Urinary bladder (tissue), 4 donors: ENCODE results near the gene EML6. TPM values are rescaled to one million over a fixed set of nuclear protein-coding genes. Genes with fewer than 3 reads are reported as not detected.
A peak's percentile ranks its signal among the peaks of the same experiment; 100 is the strongest.

Source experiments
- DNase-seq: peaks from one replicate; pipeline ENCODE4 v3.0.0-alpha.2; 2015; ENCODE audit errors: extremely low spot score
- H3K27ac ChIP-seq: one replicate; pipeline ENCODE4 v1.5.1; 2013; ENCODE audit warnings: low read depth, mild to moderate bottlenecking, moderate library complexity
- H3K36me3 ChIP-seq: one replicate; pipeline ENCODE4 v1.6.1; 2013; ENCODE audit warnings: mild to moderate bottlenecking, moderate library complexity; ENCODE audit not compliant: insufficient read depth
- H3K4me1 ChIP-seq: one replicate; pipeline ENCODE4 v1.6.1; 2013; ENCODE audit warnings: mild to moderate bottlenecking, moderate library complexity; ENCODE audit not compliant: insufficient read depth
- H3K4me3 ChIP-seq: one replicate; pipeline ENCODE4 v1.5.1; 2013; ENCODE audit warnings: low read depth, low read length
- WGBS: extraction: QIAGEN DNeasy Blood & Tissue Kit; methylation state at CpG from one replicate; pipeline ENCODE4 v1.1.7; 2013; 5-methylcytosine and 5-hydroxymethylcytosine counted together
- polyA plus RNA-seq: library from polyadenylated mRNA; stranded (reverse); fragments of 200-250 nt; gene quantifications from one replicate; pipeline ENCODE4 v1.2.3, GENCODE V29; 2013
- total RNA-seq: library from RNA; depleted of rRNA; stranded (reverse); fragments of >200 nt; gene quantifications from one replicate; pipeline ENCODE4 v1.2.3, GENCODE V29; 2014
- donor health status: healthy with polysubstance abuse.
- donor health status: healthy.

Gene EML6
- total and polyA plus RNA-seq, 2 donors: 1.4 to 3.9 TPM

DNA sequence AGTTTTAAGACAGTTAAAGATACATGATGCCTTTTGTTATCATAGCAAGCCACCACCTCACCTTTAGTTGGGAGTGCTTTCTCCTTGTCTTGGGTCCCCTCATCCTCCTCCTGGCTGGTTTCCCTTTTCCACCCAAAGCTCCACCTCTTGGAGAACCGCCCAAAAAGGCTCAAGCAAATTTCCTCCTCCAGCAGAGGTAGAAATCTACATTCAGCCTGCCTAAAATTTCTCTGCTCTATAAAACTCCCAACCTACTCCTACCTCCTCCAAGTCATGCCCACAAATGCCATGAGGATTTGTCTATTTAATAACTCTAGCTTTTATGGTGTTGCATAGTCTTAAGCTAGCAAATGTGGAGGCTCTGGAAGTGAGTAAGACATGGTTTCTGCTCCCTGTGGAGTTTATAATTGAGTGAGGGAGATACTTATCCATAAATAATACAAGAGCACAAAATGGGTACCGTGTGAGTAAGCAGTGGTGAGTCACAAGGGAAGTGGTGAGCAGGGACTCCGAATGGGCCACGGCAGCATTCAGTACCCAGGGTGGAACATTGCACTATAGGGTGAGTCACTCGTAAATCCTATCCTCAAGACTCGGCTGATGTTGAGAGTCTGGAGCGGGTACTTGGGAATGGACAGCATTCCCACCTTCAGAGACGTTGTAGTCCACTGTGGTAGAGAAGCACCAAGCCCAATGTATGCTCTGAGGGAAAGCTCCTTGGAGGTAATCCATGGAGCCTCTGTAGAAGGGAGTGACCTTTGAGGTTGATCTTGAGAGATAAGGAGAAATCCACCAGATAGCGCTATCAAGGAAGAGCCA, 180.5 kb downstream of the EML6 start:
- DNase-seq: no peak
- H3K27ac ChIP-seq: peak overlapping the region; percentile 27

GRCh38 chr2:54904836-54905235, 181.4 kb downstream of the EML6 start:
- Histone ChIP-seq H3K4me1 (no peaks in the 10 kb centered on the region), H3K27ac (peak overlapping the region; percentile 27), H3K4me3 (no peak overlapping the region), H3K36me3 (no peaks in the 10 kb centered on the region)
- 68% methylated on average over 5 of the region's 5 CpGs for WGBS
- DNase-seq: peak; percentile 36

More for the DNA sequence above, 180.5 kb downstream of the EML6 start:
- no peaks in the 10 kb centered on the region for H3K36me3 ChIP-seq
- 63% methylated on average over 9 of the region's 9 CpGs for WGBS
- no peaks in the 10 kb centered on the region for H3K4me1 ChIP-seq
- no peak overlapping the region for H3K4me3 ChIP-seq

GRCh38 chr2:54906716-54907115, 183.3 kb downstream of the EML6 start:
- no peak overlapping the region for H3K4me3 ChIP-seq
- WGBS: 71% methylated on average over 3 of the region's 3 CpGs
- no peak for DNase-seq

GRCh38 chr2:54907663-54908062, 184.2 kb downstream of the EML6 start:
- H3K4me1 ChIP-seq: no peaks in the 10 kb centered on the region
- 91% methylated on average over 1 of the region's 1 CpG for WGBS
- H3K36me3 ChIP-seq: no peaks in the 10 kb centered on the region
- no peak overlapping the region for H3K4me3 ChIP-seq
- H3K27ac ChIP-seq: no peak overlapping the region
- DNase-seq: no peak

More at GRCh38 chr2:54906716-54907115, 183.3 kb downstream of the EML6 start:
- Histone ChIP-seq H3K36me3 (no peaks in the 10 kb centered on the region), H3K4me1 (no peaks in the 10 kb centered on the region), H3K27ac (no peak overlapping the region)

GRCh38 chr2:54908591-54908990, 185.1 kb downstream of the EML6 start:
- no peaks in the 10 kb centered on the region for H3K4me1 ChIP-seq
- H3K27ac ChIP-seq: no peak overlapping the region
- H3K4me3 ChIP-seq: no peak overlapping the region
- 71% methylated on average over 6 of the region's 6 CpGs for WGBS
- no peaks in the 10 kb centered on the region for H3K36me3 ChIP-seq
- DNase-seq: no peak

- H3K27ac ChIP-seq: no peak overlapping the region
- 56% methylated on average over 3 of the region's 3 CpGs for WGBS
- DNase-seq: no peak
- H3K36me3 ChIP-seq: no peaks in the 10 kb centered on the region
- no peaks in the 10 kb centered on the region for H3K4me1 ChIP-seq
- no peak overlapping the region for H3K4me3 ChIP-seq
These were observed 185.5 kb downstream of the EML6 start for GRCh38 chr2:54909001-54909400.

GRCh38 chr2:54912305-54912704, 188.8 kb downstream of the EML6 start:
- WGBS: 94% methylated on average over 4 of the region's 4 CpGs
- H3K36me3 ChIP-seq: peaks cover under 1% of the 10 kb centered on the region

DNA sequence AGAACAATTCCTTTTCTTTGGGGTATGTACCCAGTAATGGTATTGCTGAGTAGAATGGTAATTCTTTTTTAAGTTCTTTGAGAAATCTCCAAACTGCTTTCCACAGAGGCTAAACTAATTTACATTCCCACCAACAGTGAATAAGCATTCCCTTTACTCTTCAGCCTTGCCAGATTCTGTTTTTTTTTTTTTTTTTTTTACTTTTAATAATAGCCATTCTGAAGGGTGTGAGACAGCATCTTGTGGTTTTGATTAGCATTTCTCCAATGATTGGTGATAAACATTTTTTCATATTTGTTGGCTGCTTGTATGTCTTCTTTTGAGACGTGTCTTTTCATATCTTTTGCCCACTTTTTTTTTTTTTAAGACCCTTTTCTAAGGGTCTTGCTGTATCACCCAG, 189.4 kb downstream of the EML6 start:
- H3K27ac ChIP-seq: no peak overlapping the region
- H3K4me3 ChIP-seq: no peak overlapping the region
- no peaks in the 10 kb centered on the region for H3K4me1 ChIP-seq
- H3K36me3 ChIP-seq: peaks cover 3% of the 10 kb centered on the region
- no peak for DNase-seq
- WGBS: 88% methylated on average over 1 of the region's 1 CpG

More at GRCh38 chr2:54912305-54912704, 188.8 kb downstream of the EML6 start:
- Histone ChIP-seq H3K4me1 (no peaks in the 10 kb centered on the region), H3K4me3 (no peak overlapping the region), H3K27ac (no peak overlapping the region)
- no peak for DNase-seq

DNA sequence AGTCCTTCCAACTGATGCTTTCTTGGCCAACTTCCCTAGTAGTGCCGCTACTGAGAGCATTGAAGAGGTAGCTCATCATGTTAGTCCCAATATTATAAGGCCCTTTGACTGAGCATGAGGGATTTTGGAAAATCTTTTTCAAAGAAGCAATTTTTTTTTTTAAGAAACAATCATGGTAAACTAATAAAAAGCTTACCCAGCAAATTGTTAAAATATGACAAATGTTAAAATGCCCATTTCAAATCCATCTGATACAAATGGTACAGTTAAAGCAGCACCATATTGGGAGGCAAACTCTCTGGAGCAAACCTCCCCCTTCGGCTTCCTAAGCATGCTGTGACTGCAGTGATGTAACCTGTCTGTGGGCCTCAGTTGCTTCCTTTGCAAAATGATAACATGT, 191.2 kb downstream of the EML6 start:
- Histone ChIP-seq H3K36me3 (peaks cover 3% of the 10 kb centered on the region), H3K4me3 (no peak overlapping the region), H3K27ac (no peak overlapping the region), H3K4me1 (no peaks in the 10 kb centered on the region)
- DNase-seq: no peak
- 94% methylated on average over 2 of the region's 2 CpGs for WGBS

- Histone ChIP-seq H3K4me1 (no peaks in the 10 kb centered on the region), H3K36me3 (peaks cover 3% of the 10 kb centered on the region), H3K4me3 (no peak overlapping the region), H3K27ac (no peak overlapping the region)
- 71% methylated on average over 4 of the region's 4 CpGs for WGBS
- no peak for DNase-seq
These were observed 191.6 kb downstream of the EML6 start for GRCh38 chr2:54915101-54915500.

DNA sequence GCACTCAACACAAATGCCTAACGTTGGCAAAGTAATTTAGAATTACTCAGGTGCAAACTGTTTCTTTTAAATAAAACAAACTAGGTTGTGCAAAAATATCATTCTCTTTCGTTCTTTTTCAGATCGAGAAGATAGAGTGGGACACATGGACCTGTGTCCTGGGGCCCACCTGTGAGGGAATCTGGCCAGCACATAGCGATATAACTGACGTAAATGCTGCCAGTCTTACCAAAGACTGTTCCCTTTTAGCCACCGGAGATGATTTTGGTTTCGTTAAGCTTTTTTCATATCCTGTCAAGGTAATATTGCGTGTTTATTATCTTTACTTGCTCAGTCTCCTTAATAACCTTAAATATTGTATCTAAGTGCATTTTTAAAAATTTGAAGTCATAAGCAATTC, 193.2 kb downstream of the EML6 start:
- Histone ChIP-seq H3K4me1 (no peaks in the 10 kb centered on the region), H3K4me3 (no peak overlapping the region), H3K36me3 (peaks cover 3% of the 10 kb centered on the region), H3K27ac (no peak overlapping the region)
- 94% methylated on average over 8 of the region's 8 CpGs for WGBS
- DNase-seq: no peak

DNA sequence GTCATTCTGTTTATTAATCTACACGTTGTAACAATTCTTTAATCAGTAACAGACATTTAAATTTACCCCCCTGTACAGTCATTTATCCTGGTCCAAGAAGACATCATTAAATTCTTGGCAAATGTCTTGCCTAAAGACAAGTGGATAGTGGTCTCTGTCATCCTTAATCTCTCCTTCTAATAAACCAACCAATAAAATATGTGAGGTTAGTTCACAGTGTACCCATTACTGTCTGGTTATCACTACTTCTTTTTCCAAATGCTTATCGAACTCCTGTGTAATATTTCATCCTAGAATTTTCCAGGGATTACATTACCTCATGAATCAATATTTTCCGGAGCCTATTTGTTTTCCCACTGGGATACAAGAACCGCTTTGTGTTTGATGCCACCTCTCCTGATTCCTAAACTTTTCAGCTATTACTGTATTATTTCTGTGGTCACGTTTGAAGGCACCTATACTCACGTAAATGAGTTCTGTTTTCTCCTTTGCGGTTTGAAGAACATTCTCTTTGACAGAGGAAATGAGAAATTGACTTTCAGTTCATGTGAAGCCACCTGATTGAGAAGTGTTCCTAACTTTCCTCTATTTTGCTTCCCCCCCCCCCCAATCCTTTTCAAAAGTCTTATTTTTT, 195.3 kb downstream of the EML6 start:
- DNase-seq: no peak
- Histone ChIP-seq H3K27ac (no peak overlapping the region), H3K4me3 (no peak overlapping the region), H3K36me3 (peaks cover 3% of the 10 kb centered on the region), H3K4me1 (no peaks in the 10 kb centered on the region)
- 58% methylated on average over 7 of the region's 7 CpGs for WGBS

DNA sequence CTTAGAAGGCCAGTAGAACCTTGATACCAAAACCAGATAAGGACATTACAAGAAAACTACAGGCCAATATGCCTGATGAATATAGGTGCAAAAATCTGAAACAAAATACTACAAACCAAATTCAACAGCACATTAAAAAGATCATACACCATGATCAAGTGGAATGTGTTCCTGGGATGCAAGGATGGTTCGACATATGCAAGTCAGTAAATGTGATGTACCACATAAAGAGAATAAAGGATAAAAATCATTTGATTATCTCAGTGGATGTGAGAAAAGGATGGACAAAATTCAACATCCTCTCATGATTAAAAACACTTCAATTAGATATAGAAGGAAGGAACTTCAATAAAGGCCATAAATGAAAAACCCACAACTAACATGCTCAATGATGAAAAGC, 197.2 kb downstream of the EML6 start:
- Histone ChIP-seq H3K36me3 (peaks cover 3% of the 10 kb centered on the region), H3K4me3 (no peak overlapping the region), H3K27ac (no peak overlapping the region), H3K4me1 (no peaks in the 10 kb centered on the region)
- 97% methylated on average over 1 of the region's 1 CpG for WGBS
- no peak for DNase-seq

DNA sequence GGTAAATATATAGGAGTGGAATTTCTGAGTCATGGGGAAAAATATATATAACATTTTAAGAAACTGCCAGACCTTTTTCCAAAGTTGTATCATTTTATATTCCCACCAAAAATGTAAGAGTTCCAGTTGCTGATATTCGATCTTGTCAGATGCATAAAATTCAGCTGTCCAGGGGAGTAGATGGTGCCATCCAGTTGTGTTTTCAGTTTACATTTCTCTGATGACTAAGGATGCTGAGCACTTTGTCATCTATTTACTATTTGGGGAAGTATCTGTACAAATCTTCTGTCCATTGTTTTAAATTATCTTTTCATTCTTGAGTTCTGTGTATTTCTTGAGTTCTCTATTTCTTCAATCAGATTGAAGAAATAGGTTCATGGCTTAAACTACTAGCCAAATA, 200.7 kb downstream of the EML6 start:
- WGBS: 81% methylated on average over 1 of the region's 1 CpG
- no peak overlapping the region for H3K27ac ChIP-seq
- H3K36me3 ChIP-seq: no peaks in the 10 kb centered on the region
- no peaks in the 10 kb centered on the region for H3K4me1 ChIP-seq
- no peak for DNase-seq
- no peak overlapping the region for H3K4me3 ChIP-seq
